Right atrium auricular region (tissue), 2 donors: ENCODE results near the gene KCND3. TPM values are rescaled to one million over a fixed set of nuclear protein-coding genes. Genes with fewer than 3 reads are reported as not detected.

Experiments used
- DNase-seq: peaks from one replicate; pipeline ENCODE4 v3.0.0-alpha.2; 2019; ENCODE audit warnings: low spot score
- H3K27ac ChIP-seq, 2 donors: fragments of 200-600 bp; sonication (generic); 1 replicate in 1 of 2; 2 replicates in 1 of 2; pipeline ENCODE4 v1.5.1; 2016 to 2019
- H3K27me3 ChIP-seq, 2 donors: fragments of 200-600 bp; sonication (generic); one replicate each; pipeline versions ENCODE4 v1.5.1 to v1.6.0; 2017 to 2019
- H3K36me3 ChIP-seq: fragments of 200-600 bp; sonication (generic); one replicate; pipeline ENCODE4 v1.5.1; 2016
- H3K4me1 ChIP-seq, 2 donors: fragments of 200-600 bp; sonication (generic); one replicate each; pipeline versions ENCODE4 v1.5.1 to v1.6.0; 2017 to 2019
- H3K4me3 ChIP-seq, 2 donors: fragments of 200-600 bp; sonication (generic); 1 replicate in 1 of 2; 2 replicates in 1 of 2; pipeline ENCODE4 v1.5.1; 2017 to 2019; ENCODE audit warnings: mild to moderate bottlenecking in 1 of 2, moderate library complexity in 1 of 2
- H3K9me3 ChIP-seq, 2 donors: fragments of 200-600 bp; sonication (generic); one replicate each; pipeline ENCODE4 v1.5.1; 2019
- total RNA-seq, 2 donors: library from RNA; depleted of rRNA; stranded (reverse); fragments of >200 nt; gene quantifications; one replicate each; pipeline ENCODE4 v1.1.0, GENCODE V29; 2016
- TF ChIP-seq, protein P1 (sequence below), 2 donors: fragments of 200-600 bp; sonication (generic); IDR thresholded peaks; one replicate each; pipeline ENCODE4 v1.5.1; 2019; ENCODE audit warnings: antibody characterized with exemption in 2 of 2

The KCND3 gene
- total RNA-seq, 2 donors from 2014 or later: 19.6 to 24.9 TPM

DNA sequence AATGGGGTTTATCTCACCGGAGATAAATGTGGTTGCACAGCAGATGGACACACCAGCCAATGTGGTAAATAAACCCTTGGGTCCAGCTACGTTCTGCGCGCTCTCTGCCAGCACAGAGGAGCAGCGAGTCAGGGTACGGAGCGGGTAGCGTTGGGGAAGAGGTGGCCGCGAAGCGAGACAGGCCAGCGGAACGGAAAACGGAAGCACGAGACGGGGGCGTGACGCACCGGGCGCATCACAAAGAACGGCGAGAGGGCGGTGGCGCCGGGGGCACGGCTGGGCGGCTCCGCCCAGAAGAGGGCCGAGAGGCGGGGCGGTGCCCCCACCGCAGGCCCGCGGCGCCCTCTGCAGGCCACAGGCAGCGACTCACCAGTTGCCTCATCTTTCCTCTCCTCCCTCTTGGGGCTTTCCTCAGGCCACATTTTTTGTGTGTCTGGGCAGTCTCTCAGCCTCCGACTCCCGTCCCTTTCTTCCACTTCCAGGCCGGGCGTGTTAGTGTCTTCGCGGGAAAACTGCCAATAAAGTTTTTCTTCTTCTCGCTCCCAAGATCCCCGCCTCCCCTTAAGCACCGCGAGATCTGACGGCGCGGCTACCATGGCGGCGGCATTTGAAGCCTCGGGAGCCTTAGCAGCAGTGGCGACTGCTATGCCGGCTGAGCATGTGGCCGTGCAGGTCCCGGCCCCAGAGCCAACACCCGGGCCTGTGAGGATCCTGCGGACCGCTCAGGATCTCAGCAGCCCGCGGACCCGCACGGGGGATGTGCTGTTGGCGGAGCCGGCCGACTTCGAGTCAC is 233.9 kb downstream of the KCND3 start, which contains the start of gene DDX20:
TSS of gene DDX20 (plus strand) at position 571 of the 793 bp plus-strand sequence. CDS start at position 595, 24 bp downstream.
- Histone ChIP-seq H3K27me3 (no peaks in the 10 kb centered on the region), H3K27ac (peak within 1 kb of the TSS; percentile 95 to 96), H3K9me3 (no peaks in the 10 kb centered on the region), H3K36me3 (peaks cover 7% of the 10 kb centered on the region), H3K4me1 (peaks cover 0 to 23% of the 10 kb centered on the region in 2 donors), H3K4me3 (peak within 1 kb of the TSS; percentile 62 to 84)
- TF ChIP-seq, protein P1, sequence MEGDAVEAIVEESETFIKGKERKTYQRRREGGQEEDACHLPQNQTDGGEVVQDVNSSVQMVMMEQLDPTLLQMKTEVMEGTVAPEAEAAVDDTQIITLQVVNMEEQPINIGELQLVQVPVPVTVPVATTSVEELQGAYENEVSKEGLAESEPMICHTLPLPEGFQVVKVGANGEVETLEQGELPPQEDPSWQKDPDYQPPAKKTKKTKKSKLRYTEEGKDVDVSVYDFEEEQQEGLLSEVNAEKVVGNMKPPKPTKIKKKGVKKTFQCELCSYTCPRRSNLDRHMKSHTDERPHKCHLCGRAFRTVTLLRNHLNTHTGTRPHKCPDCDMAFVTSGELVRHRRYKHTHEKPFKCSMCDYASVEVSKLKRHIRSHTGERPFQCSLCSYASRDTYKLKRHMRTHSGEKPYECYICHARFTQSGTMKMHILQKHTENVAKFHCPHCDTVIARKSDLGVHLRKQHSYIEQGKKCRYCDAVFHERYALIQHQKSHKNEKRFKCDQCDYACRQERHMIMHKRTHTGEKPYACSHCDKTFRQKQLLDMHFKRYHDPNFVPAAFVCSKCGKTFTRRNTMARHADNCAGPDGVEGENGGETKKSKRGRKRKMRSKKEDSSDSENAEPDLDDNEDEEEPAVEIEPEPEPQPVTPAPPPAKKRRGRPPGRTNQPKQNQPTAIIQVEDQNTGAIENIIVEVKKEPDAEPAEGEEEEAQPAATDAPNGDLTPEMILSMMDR (IDR thresholded peaks at IDR 0.05): peak; percentile 87 to 95
- peak; percentile 92 for DNase-seq

DNA sequence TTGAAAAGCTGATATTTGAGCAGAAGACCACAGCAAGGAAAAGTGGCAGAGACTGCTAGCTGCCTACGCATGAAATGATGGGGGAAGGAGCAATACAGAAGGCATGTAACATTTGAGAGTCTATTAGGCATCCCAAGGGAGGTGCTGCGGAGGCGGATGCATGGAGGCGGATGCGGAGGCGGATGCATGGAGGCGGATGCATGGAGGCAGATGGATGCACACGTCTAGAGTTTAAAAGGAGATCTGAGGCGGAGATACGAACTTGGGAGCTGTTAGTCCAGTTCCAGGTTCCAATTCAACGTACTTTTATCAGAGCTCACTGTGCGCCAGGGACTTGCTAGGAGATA is 234.5 kb downstream of the KCND3 start:
- Histone ChIP-seq H3K4me3 (peak overlapping the region; percentile 62 to 84), H3K36me3 (peaks cover 2% of the 10 kb centered on the region), H3K9me3 (no peaks in the 10 kb centered on the region), H3K4me1 (peaks cover 0 to 23% of the 10 kb centered on the region in 2 donors), H3K27me3 (no peaks in the 10 kb centered on the region), H3K27ac (peak overlapping the region; percentile 95 to 96)
- no peak for DNase-seq
- TF ChIP-seq, protein P1 (IDR thresholded peaks at IDR 0.05): no peak

DNA sequence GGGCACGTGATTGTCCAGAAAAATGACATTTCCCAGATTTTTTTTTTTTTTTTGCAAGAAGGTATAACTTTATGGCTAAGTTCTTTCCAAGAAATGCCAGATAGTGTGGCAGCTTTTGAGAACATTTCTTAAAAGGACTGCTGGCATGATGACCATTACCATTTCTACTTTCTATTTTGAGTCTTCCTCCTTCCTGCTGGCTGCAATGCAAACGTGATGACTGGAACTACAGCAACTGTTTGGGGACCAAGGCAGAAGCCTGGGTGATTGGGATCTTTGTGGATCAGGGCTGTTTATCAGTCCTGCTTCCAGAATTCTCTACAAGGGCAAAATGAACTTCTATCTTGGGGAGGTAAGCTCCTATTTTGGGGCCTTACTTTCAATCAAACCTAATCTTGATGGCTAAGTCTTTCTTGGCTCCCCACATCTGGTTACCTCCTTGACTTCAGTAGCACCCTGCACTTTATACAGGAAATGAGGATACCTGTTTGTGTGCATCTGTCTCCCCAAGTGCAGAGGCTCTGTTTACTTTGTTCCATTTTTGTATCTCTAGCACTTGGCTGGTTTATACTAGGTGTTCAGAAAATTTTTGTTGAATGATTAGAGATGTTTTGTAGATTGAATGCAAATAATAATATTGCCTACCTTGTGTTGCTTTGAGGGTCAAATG is 237.4 kb downstream of the KCND3 start:
- Histone ChIP-seq H3K36me3 (no peaks in the 10 kb centered on the region), H3K9me3 (no peaks in the 10 kb centered on the region), H3K27me3 (no peaks in the 10 kb centered on the region), H3K27ac (no peak overlapping the region), H3K4me3 (no peak overlapping the region), H3K4me1 (peaks cover 0 to 21% of the 10 kb centered on the region in 2 donors)
- TF ChIP-seq, protein P1 (IDR thresholded peaks at IDR 0.05): no peak
- no peak for DNase-seq

DNA sequence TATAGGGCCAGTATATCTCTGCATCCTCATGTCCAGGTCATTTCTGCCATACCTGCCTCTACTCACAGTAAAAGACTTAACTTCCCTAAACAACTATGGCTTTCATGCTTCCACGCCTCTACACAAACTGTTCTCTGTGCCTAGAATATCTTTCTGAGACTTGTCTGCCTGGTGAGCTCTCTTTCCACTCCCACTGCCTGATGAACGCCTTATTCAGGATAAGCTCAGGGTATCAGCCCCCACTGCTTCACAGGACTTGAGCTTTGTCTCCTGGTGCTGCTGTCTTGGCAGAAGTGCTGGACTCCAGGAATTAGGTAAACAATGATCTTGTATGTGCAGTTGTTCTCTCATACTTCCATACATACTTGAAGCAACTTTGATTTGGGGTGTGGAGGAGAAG is 238.6 kb downstream of the KCND3 start:
- no peak overlapping the region for H3K4me3 ChIP-seq
- TF ChIP-seq, protein P1 (IDR thresholded peaks at IDR 0.05): no peak
- no peaks in the 10 kb centered on the region for H3K9me3 ChIP-seq
- no peaks in the 10 kb centered on the region for H3K36me3 ChIP-seq
- DNase-seq: no peak
- H3K4me1 ChIP-seq: peaks cover 0 to 23% of the 10 kb centered on the region in 2 donors
- H3K27me3 ChIP-seq: no peaks in the 10 kb centered on the region
- H3K27ac ChIP-seq: no peak overlapping the region

DNA sequence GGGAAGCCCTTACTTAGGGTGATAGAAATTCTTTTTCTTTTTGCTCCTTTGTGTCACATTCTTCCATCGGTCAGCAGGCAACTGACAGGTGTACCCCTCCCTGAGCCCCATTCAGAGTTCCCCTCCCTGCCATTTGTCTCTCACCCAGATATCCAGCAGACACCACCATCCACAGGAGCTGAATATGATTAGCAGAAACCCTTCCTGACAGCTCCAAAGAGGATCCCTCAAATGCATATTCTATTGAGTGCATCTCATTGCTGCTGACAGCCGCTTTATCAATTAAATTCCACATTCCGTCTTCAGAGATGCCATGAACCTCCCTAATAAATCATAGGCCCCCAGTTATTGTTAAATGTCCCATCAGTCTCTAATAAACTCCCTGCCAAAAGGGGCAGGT is 239.8 kb downstream of the KCND3 start:
- TF ChIP-seq, protein P1 (IDR thresholded peaks at IDR 0.05): no peak
- H3K4me3 ChIP-seq: no peak overlapping the region
- H3K36me3 ChIP-seq: no peaks in the 10 kb centered on the region
- peaks cover 0 to 24% of the 10 kb centered on the region in 2 donors for H3K4me1 ChIP-seq
- no peak for DNase-seq
- H3K27ac ChIP-seq: no peak overlapping the region
- no peaks in the 10 kb centered on the region for H3K27me3 ChIP-seq
- H3K9me3 ChIP-seq: no peaks in the 10 kb centered on the region
